ENCODE data around the gene MACROD2. TPM values are rescaled to one million over a fixed set of nuclear protein-coding genes. Genes with fewer than 3 reads are reported as not detected.

Gene MACROD2
- total and polyA plus RNA-seq, 2 of the 4 experiments (the other 2 are of a cell fraction) = not detected

DNA sequence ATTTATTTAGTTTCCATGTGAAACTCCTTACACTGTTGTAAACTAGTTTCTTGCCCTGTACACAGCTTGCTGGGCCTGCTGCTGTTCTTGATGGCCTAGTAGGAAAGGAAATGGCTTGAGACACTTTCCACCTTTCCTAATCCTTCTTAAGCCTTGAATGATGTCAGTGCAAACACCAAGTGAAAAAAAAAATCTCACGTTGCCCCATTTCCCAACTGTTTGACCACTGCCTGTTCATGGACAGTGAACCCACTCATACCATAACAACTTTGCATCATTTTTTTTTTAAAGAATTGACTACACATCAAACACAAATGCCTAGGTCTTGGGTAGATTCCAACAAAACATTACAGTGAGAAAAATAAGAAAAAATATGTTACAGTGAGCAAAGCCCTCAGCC lies 995.7 kb downstream of the MACROD2 start:
- Histone ChIP-seq H3K27me3 (ENCODE audit: control insufficient read depth, insufficient read depth, low read length) (no peaks in the 10 kb centered on the region), H2BK15ac (ENCODE audit: low read depth, low read length) (no peak overlapping the region), H3K36me3 (ENCODE audit: control insufficient read depth, insufficient read depth, low read length) (no peaks in the 10 kb centered on the region), H2BK120ac (ENCODE audit: low read depth, low read length) (no peak overlapping the region), H2BK20ac (ENCODE audit: low read depth, low read length) (no peak overlapping the region), H4K91ac (ENCODE audit: insufficient read depth, low read depth, low read length) (no peak overlapping the region), H3K9me1 (ENCODE audit: insufficient read depth, low read length) (no peaks in the 10 kb centered on the region), H4K5ac (ENCODE audit: low read depth, low read length) (no peak overlapping the region), H3K9me3 (ENCODE audit: control insufficient read depth, insufficient read depth, low read length) (peaks cover 5% of the 10 kb centered on the region), H2BK5ac (ENCODE audit: low read depth, low read length, poor library complexity, severe bottlenecking) (no peak overlapping the region), H3K23ac (ENCODE audit: low read depth, low read length) (no peak overlapping the region), H3K56ac (ENCODE audit: extremely low read depth, insufficient read depth, low read length) (no peak overlapping the region), H2AK5ac (ENCODE audit: low read depth, low read length) (no peak overlapping the region), H3K4me3 (ENCODE audit: insufficient read depth, low read depth, low read length) (no peak overlapping the region), H3K14ac (replicated peaks; ENCODE audit: low read depth, low read length) (no peak overlapping the region), H4K20me1 (ENCODE audit: insufficient read depth, low read length) (no peaks in the 10 kb centered on the region), H3K4ac (ENCODE audit: low read depth, low read length) (no peak overlapping the region), H3K4me2 (ENCODE audit: low read depth, low read length) (no peak overlapping the region), H3K18ac (ENCODE audit: low read depth, low read length) (no peak overlapping the region), H3K79me1 (ENCODE audit: low read depth in 1 of 2, low read length in 2 of 2) (no peaks in the 10 kb centered on the region), H2AK9ac (replicated peaks; ENCODE audit: low read depth, low read length, poor library complexity) (no peak overlapping the region), H3K9ac (ENCODE audit: low read depth, low read length) (no peak overlapping the region), H2AFZ (replicated peaks; ENCODE audit: low read length, poor library complexity) (no peak overlapping the region), H3K27ac (ENCODE audit: insufficient read depth, low read length) (no peak overlapping the region), H3K4me1 (ENCODE audit: control insufficient read depth, insufficient read depth, low read length) (no peaks in the 10 kb centered on the region), H4K8ac (ENCODE audit: low read depth in 2 of 2, low read length in 2 of 2) (no peak overlapping the region)
- no TSS peak for BruUV-seq (replicated peaks)
- WGBS, 2 experiments (ENCODE audit: extremely low coverage in 2 of 2, insufficient read length in 1 of 2) = no CpG with 5 or more reads among the region's 1 CpG
- ChIA-PET CTCF (no interaction called here), POLR2A (ENCODE audit: unreplicated experiment) (no interaction called here)
- dilution Hi-C loops (cut with HindIII; ENCODE audit: low sequenced_read_pairs, unreplicated experiment) = no loop called here
- DNase-seq (no peak), ATAC-seq (ENCODE audit: low read depth) (no peak)
- intact Hi-C loops (cut with micrococcal nuclease) = no loop called here
- in situ Hi-C loops (cut with MboI; ENCODE audit: low sequenced_read_pairs) = no loop called here
- no peak for TF ChIP-seq RAD21 (IDR thresholded peaks at IDR 0.05; ENCODE audit: low read length)
- TF ChIP-seq POLR2A (IDR thresholded peaks at IDR 0.05; ENCODE audit: low read depth, low read length) = no peak
- TF ChIP-seq, protein P1, sequence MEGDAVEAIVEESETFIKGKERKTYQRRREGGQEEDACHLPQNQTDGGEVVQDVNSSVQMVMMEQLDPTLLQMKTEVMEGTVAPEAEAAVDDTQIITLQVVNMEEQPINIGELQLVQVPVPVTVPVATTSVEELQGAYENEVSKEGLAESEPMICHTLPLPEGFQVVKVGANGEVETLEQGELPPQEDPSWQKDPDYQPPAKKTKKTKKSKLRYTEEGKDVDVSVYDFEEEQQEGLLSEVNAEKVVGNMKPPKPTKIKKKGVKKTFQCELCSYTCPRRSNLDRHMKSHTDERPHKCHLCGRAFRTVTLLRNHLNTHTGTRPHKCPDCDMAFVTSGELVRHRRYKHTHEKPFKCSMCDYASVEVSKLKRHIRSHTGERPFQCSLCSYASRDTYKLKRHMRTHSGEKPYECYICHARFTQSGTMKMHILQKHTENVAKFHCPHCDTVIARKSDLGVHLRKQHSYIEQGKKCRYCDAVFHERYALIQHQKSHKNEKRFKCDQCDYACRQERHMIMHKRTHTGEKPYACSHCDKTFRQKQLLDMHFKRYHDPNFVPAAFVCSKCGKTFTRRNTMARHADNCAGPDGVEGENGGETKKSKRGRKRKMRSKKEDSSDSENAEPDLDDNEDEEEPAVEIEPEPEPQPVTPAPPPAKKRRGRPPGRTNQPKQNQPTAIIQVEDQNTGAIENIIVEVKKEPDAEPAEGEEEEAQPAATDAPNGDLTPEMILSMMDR (conservative IDR thresholded peaks at IDR 0.05; ENCODE audit: low read depth, low read length) = no peak
- no peak for TF ChIP-seq RFX5 (IDR thresholded peaks at IDR 0.05; ENCODE audit: low read depth, low read length)
- no peak for TF ChIP-seq FOS (IDR thresholded peaks at IDR 0.05; ENCODE audit: low read depth, low read length)
- no peak for TF ChIP-seq BHLHE40 (IDR thresholded peaks at IDR 0.05; ENCODE audit: low read depth, low read length)
- TF ChIP-seq MAZ (IDR thresholded peaks at IDR 0.05; ENCODE audit: borderline replicate concordance, low read depth, low read length) = no peak
- no peak for TF ChIP-seq NFE2L2 (IDR thresholded peaks at IDR 0.05; ENCODE audit: low read depth, low read length)
- TF ChIP-seq MXI1 (IDR thresholded peaks at IDR 0.05; ENCODE audit: borderline replicate concordance, low read depth, low read length) = no peak
- TF ChIP-seq, protein P2, sequence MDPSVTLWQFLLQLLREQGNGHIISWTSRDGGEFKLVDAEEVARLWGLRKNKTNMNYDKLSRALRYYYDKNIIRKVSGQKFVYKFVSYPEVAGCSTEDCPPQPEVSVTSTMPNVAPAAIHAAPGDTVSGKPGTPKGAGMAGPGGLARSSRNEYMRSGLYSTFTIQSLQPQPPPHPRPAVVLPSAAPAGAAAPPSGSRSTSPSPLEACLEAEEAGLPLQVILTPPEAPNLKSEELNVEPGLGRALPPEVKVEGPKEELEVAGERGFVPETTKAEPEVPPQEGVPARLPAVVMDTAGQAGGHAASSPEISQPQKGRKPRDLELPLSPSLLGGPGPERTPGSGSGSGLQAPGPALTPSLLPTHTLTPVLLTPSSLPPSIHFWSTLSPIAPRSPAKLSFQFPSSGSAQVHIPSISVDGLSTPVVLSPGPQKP (IDR thresholded peaks at IDR 0.05; ENCODE audit: borderline replicate concordance, low read depth, low read length) = no peak
- TF ChIP-seq CHD1 (IDR thresholded peaks at IDR 0.05; ENCODE audit: low read depth, low read length) = no peak
- TF ChIP-seq SMC3 (IDR thresholded peaks at IDR 0.05; ENCODE audit: low read depth, low read length) = no peak
- no peak for TF ChIP-seq RCOR1 (IDR thresholded peaks at IDR 0.05; ENCODE audit: insufficient replicate concordance, low read length)
- no peak for TF ChIP-seq CEBPB (IDR thresholded peaks at IDR 0.05; ENCODE audit: low read depth, low read length)
- TF ChIP-seq, protein P3, sequence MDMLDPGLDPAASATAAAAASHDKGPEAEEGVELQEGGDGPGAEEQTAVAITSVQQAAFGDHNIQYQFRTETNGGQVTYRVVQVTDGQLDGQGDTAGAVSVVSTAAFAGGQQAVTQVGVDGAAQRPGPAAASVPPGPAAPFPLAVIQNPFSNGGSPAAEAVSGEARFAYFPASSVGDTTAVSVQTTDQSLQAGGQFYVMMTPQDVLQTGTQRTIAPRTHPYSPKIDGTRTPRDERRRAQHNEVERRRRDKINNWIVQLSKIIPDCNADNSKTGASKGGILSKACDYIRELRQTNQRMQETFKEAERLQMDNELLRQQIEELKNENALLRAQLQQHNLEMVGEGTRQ (IDR thresholded peaks at IDR 0.05; ENCODE audit: low read depth, low read length) = no peak
- no peak for TF ChIP-seq MAFK (IDR thresholded peaks at IDR 0.05; ENCODE audit: low read depth, low read length)

Data from IMR-90 (cell line).